GM18858 (cell line): ENCODE results near the gene NMUR1.
A peak's percentile ranks its signal among the peaks of the same experiment; 100 is the strongest.

Experiments used
- ATAC-seq: cut with Tn5 transposase; IDR thresholded peaks from one replicate; pipeline ENCODE4 v1.9.1; 2021; ENCODE audit not compliant: unreplicated experiment

NMUR1 gene

GRCh38 chr2:231554748-231555545 lies 24.7 kb upstream of the NMUR1 start:
- ATAC-seq, result no peak

DNA sequence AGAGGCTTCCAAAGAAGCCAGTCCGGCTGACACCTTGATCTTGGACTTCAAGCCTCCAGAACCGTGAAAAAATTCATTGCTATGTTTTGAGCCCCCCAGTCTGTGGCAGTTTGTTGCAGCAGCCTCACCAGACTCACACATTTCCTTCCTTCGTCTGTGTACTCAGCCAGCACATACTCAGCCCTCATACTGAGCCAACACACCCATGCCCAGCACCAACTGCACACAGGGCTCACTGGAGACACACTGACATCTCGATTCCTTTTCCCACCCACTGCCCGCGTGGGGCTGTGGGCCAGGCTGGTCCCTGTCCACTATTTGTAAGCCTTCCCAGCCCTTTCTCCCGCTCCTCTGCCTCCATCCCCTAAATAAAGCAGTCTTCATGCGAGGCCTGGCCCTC lies 24.1 kb upstream of the NMUR1 start:
- no peak for ATAC-seq

DNA sequence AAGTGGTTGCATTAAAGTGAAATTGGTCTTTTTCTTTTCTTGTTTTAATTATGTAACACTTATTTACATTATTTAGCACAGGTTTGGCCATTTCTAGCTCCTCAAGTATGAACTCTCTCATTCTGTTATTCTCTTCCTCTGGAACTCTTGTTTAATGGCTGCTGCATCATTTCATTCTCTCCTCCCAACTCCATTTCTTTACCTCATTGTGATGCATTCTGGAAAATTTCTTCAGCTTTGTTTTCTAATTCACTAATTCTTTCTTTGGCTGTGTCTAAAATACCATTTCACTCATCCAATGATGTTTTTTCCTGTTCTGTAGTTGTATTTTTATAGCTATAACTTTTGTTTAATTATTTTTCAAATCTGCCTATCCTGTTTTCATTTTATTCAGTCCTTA lies 22.5 kb upstream of the NMUR1 start:
- no peak for ATAC-seq

DNA sequence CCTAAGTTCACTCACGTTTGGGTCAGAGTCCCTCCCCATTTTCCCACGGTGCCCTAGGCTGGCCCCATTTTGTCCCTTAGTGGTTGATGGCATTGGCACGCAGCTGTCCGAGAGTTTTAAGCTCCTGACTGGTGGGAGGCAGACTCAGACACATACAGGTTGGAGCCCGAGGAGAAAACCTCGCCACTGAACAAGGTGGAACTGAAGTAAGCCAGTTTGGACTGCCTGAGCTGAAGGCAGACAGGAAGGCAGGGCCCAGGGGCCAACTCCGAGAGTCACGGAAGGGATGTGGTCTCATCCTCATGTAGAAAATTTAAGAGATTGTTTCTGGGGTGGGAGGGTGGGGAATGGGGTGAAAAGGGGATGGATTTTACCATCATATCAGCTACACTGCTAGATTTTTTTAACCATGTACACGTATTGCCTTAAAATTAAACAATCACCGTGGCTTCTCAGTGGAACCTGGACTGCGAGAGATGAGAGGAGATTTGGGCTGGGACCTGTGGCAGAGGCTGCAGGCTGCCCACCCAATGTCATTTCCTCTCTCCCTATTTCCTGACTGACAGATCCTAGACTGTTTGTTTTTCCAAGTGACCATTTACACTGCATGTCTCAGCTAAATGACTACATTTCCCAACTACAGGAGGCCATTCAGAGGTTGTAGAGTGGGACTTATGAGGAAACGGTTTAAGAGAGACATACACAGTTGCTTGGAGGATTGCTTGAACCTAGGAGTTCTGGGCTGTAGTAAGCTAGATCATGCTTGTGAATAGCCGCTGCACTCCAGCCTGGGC lies 19.4 kb upstream of the NMUR1 start:
- no peak for ATAC-seq

- ATAC-seq, result no peak
Observed at GRCh38 chr2:231548752-231549151, 18.5 kb upstream of the NMUR1 start.

- no peak for ATAC-seq
Observed at GRCh38 chr2:231547315-231548110, 17.3 kb upstream of the NMUR1 start.

DNA sequence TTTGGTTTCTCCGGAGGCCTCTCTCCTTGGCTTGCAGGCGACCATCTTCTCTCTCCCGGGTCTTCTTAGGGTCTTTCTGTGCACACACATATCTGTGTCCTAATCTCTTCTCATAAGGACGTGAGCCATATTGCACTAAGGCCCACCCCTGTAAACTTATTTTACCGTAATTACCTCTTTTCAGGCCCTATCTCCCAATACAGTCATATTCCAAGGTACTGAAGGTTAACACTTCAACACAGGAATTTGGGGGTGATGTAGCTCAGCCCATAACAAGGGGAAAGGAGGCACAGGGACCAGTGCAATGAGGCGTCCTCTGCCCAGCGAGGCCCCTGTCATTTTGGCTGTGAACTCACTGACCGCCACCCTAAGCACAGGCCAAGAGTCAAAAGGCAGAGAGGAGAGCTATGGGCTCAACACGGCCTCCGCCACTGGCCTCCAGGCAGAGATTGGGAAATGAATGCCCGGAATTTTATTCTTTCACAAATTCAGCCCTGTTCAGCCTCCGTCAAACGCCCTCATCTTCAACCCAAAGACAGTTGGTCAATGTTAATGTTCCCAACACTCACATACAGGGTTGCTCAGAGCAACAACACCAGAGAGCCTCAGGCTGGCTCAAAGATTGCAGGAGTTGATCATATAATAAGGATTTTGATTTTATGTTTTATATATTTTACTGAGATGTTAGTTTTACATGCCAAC lies 15.9 kb upstream of the NMUR1 start:
- no peak for ATAC-seq

GRCh38 chr2:231545105-231545902 lies 15.1 kb upstream of the NMUR1 start:
- ATAC-seq, result peak; percentile 99

DNA sequence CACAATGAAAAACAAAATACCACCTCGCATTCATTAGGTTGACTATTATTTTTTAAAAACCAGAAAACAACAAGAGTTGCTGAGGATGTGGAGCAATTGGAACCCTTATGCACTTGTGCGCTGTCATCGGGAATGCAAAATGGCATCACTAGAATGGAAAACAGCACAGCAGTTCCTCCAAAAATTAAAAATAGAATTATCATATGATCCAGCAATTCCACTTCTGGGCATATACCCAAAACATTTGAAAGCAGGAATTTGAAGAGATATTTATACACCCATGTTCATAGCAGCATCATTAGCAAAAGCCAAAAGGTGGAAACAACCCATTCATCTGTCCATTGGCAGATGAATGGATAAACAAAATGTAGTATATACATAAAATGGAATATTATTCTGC lies 11.9 kb upstream of the NMUR1 start:
- ATAC-seq, result no peak

DNA sequence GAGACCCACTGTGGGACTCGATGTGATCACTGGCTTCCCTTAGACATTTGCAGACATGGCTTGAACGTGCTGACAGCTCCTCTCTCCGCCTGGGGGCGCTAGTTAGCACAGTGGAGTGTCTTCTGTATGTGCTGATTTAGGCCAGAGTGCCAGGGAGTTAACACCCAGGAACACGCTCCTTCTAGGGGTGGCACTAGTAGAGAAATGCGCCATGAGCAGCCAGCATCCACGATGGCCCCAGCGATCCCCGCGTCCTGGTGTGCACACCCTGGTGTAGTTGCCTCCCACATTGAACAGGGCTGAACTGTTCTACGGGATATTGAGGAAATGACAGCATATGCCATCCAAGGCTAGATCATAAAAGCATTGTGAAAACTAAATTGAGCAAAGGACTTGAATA lies 11.4 kb upstream of the NMUR1 start:
- no peak for ATAC-seq

- ATAC-seq, result no peak
Observed at GRCh38 chr2:231539991-231540390, 9.7 kb upstream of the NMUR1 start.

GRCh38 chr2:231535961-231536360 lies 5.7 kb upstream of the NMUR1 start:
- ATAC-seq, result no peak

DNA sequence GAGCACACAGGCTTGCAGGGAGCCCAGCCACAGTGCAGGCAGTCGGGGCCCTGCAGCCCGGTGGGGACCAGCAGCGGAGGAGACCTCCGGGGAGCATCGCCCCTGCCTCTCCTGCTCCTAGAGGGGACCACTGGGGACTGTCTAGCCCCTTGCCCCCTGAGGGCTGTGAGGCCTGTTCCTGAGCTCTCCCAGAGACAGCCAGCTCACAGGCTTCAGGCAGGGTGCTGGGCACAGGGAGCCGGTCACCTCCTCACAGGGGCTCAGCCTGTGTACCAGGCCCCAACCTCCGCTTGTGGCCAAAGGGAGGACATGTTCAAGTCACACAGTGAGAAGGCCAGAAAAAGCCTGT lies 3.5 kb upstream of the NMUR1 start:
- no peak for ATAC-seq

GRCh38 chr2:231533086-231533776 lies 3.0 kb upstream of the NMUR1 start:
- no peak for ATAC-seq

GRCh38 chr2:231532756-231533035 lies 2.5 kb upstream of the NMUR1 start:
- no peak for ATAC-seq

DNA sequence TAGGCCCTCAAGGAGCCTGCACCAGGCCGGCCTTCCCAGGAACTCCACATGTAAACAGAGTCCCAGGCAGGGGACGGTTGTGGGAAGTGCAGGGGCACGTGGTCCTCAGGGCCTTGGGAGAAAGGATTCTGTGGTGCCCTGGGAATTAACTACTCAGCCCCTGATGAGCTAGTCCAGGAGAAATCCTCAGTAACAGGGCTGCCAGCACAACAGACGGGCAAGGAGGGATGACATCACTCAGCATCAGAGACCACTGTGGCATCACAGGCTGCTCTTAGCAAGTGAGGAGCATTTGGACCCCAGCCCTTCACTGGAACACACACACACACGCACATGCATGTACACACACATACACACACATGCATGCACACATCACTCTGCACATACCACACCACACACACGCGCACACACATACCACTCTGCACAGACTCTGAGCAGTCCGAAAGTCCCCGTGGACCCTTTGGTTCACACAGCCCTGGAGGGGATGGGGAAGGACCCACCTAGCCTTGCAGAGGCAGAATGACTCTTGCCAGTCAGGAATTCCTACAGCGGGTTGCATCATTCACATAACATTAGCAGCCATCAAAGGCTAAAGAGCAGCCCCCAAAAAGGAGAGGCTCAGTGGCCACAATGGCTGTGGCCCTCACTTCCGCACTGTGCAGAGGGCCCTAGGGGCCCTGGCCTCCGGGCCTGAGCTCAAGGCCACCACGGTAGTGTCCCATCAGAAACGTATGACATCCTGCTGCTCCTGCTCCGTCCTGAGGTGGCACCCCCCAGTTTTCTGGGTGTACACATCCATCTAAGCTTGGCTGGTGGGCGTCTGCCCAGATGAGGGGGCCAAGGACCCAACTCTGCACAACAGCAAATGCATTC lies 1.9 kb upstream of the NMUR1 start:
- no peak for ATAC-seq

GRCh38 chr2:231531466-231531865 lies 1.2 kb upstream of the NMUR1 start:
- ATAC-seq, result no peak

- ATAC-seq, result no peak
Observed at GRCh38 chr2:231528636-231529030, 1.6 kb downstream of the NMUR1 start.
